Measurements from ENCODE around the gene GNA12. TPM values are rescaled to one million over a fixed set of nuclear protein-coding genes. Genes with fewer than 3 reads are reported as not detected.
"Not testable (repeated sequence)": the region's sequence is repeated elsewhere in the genome, so short reads cannot be mapped to it uniquely, and the experiment has no call there.

GNA12 gene
- total RNA-seq, 1 donor from 2014 or later, result 67.2 TPM

DNA sequence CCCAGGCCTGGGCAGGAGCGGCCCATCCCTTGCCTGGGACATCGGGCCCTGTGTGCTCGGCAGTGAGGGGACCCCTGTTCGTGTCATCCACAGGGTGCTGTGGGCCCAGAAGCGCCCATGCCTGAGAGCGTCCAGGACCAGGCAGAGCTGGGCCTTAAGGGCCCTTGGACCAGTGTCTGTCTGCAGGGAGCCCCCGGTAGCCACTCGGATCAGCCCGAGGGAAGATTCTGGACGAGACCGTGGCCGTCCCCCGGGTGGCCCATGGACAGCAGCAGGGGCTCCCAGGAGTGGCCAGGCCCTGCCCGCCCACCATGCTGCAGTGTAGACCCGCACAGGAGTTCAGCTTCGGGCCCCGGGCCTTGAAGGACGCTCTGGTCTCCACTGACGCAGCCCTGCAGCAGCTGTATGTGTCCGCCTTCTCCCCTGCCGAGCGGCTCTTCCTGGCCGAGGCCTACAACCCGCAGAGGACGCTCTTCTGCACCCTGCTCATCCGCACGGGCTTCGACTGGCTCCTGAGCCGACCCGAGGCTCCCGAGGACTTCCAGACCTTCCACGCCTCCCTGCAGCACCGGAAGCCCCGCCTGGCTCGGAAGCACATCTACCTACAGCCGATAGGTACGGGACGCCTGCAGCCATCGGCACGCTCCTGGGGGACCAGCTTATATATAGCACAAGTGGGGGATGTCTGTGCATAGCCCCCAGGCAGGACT lies 143.8 kb downstream of the GNA12 start:
- no peak overlapping the region for H3K4me2 ChIP-seq (ENCODE audit: low read length)
- DNase-seq (ENCODE audit: low read depth) (no peak), FAIRE-seq (no peak)
- H2AFZ ChIP-seq (ENCODE audit: low read depth, low read length), result no peak overlapping the region
- peaks cover 2% of the 10 kb centered on the region for H3K36me3 Mint-ChIP-seq (ENCODE audit: low read depth, unreplicated experiment)
- no peak overlapping the region for H3K27ac Mint-ChIP-seq (ENCODE audit: unreplicated experiment)
- H3K9me3 ChIP-seq (ENCODE audit: insufficient read depth, low read depth, low read length), result no peaks in the 10 kb centered on the region
- no peak overlapping the region for H3K4me3 Mint-ChIP-seq (ENCODE audit: unreplicated experiment)
- H3K79me2 ChIP-seq (ENCODE audit: insufficient read depth, low read length), result no peaks in the 10 kb centered on the region
- no peaks in the 10 kb centered on the region for H3K36me3 ChIP-seq (ENCODE audit: insufficient read depth, low read length)
- peaks cover 5% of the 10 kb centered on the region for H3K27me3 ChIP-seq (ENCODE audit: insufficient read depth, low read length)
- no peak overlapping the region for H3K9ac ChIP-seq (ENCODE audit: low read length)
- no peak overlapping the region for H3K4me3 ChIP-seq (ENCODE audit: insufficient read depth, low read depth, low read length)
- H3K27me3 Mint-ChIP-seq (ENCODE audit: low read depth, unreplicated experiment), result peaks cover 32% of the 10 kb centered on the region
- peaks cover 1% of the 10 kb centered on the region for H3K9me3 Mint-ChIP-seq (ENCODE audit: unreplicated experiment)
- H4K20me1 ChIP-seq (ENCODE audit: insufficient read depth, low read length), result no peaks in the 10 kb centered on the region
- H3K4me1 ChIP-seq (ENCODE audit: insufficient read depth, low read length), result no peaks in the 10 kb centered on the region
- no peak overlapping the region for H3K27ac ChIP-seq (ENCODE audit: low read depth, low read length)
- no peaks in the 10 kb centered on the region for H3K4me1 Mint-ChIP-seq (ENCODE audit: low read depth, unreplicated experiment)
- TF ChIP-seq, protein P1, sequence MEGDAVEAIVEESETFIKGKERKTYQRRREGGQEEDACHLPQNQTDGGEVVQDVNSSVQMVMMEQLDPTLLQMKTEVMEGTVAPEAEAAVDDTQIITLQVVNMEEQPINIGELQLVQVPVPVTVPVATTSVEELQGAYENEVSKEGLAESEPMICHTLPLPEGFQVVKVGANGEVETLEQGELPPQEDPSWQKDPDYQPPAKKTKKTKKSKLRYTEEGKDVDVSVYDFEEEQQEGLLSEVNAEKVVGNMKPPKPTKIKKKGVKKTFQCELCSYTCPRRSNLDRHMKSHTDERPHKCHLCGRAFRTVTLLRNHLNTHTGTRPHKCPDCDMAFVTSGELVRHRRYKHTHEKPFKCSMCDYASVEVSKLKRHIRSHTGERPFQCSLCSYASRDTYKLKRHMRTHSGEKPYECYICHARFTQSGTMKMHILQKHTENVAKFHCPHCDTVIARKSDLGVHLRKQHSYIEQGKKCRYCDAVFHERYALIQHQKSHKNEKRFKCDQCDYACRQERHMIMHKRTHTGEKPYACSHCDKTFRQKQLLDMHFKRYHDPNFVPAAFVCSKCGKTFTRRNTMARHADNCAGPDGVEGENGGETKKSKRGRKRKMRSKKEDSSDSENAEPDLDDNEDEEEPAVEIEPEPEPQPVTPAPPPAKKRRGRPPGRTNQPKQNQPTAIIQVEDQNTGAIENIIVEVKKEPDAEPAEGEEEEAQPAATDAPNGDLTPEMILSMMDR (IDR thresholded peaks at IDR 0.05; ENCODE audit: insufficient read depth, low read depth, low read length), result no peak
- no peak for TF ChIP-seq EZH2 (IDR thresholded peaks at IDR 0.05; ENCODE audit: insufficient read depth, low read length)

GRCh38 chr7:2699289-2699620 lies 144.9 kb downstream of the GNA12 start:
- no peak overlapping the region for H2AFZ ChIP-seq (ENCODE audit: low read depth, low read length)
- no peaks in the 10 kb centered on the region for H4K20me1 ChIP-seq (ENCODE audit: insufficient read depth, low read length)
- peaks cover 2% of the 10 kb centered on the region for H3K36me3 Mint-ChIP-seq (ENCODE audit: low read depth, unreplicated experiment)
- H3K79me2 ChIP-seq (ENCODE audit: insufficient read depth, low read length), result no peaks in the 10 kb centered on the region
- DNase-seq (ENCODE audit: low read depth), result no peak
- no peak overlapping the region for H3K9ac ChIP-seq (ENCODE audit: low read length)
- no peak overlapping the region for H3K4me3 Mint-ChIP-seq (ENCODE audit: unreplicated experiment)
- no peak overlapping the region for H3K27ac Mint-ChIP-seq (ENCODE audit: unreplicated experiment)
- H3K4me1 Mint-ChIP-seq (ENCODE audit: low read depth, unreplicated experiment), result no peaks in the 10 kb centered on the region
- H3K4me2 ChIP-seq (ENCODE audit: low read length), result no peak overlapping the region
- H3K4me1 ChIP-seq (ENCODE audit: insufficient read depth, low read length), result no peaks in the 10 kb centered on the region
- no peak for TF ChIP-seq EZH2 (IDR thresholded peaks at IDR 0.05; ENCODE audit: insufficient read depth, low read length)
- TF ChIP-seq, protein P1 (IDR thresholded peaks at IDR 0.05; ENCODE audit: insufficient read depth, low read depth, low read length), result no peak
- no peak overlapping the region for H3K27ac ChIP-seq (ENCODE audit: low read depth, low read length)
- H3K27me3 ChIP-seq (ENCODE audit: insufficient read depth, low read length), result peaks cover 5% of the 10 kb centered on the region
- H3K4me3 ChIP-seq (ENCODE audit: insufficient read depth, low read depth, low read length), result no peak overlapping the region
- H3K9me3 ChIP-seq (ENCODE audit: insufficient read depth, low read depth, low read length), result no peaks in the 10 kb centered on the region
- H3K9me3 Mint-ChIP-seq (ENCODE audit: unreplicated experiment), result peaks cover 1% of the 10 kb centered on the region
- no peaks in the 10 kb centered on the region for H3K36me3 ChIP-seq (ENCODE audit: insufficient read depth, low read length)
- no peak for FAIRE-seq
- peaks cover 31% of the 10 kb centered on the region for H3K27me3 Mint-ChIP-seq (ENCODE audit: low read depth, unreplicated experiment)

DNA sequence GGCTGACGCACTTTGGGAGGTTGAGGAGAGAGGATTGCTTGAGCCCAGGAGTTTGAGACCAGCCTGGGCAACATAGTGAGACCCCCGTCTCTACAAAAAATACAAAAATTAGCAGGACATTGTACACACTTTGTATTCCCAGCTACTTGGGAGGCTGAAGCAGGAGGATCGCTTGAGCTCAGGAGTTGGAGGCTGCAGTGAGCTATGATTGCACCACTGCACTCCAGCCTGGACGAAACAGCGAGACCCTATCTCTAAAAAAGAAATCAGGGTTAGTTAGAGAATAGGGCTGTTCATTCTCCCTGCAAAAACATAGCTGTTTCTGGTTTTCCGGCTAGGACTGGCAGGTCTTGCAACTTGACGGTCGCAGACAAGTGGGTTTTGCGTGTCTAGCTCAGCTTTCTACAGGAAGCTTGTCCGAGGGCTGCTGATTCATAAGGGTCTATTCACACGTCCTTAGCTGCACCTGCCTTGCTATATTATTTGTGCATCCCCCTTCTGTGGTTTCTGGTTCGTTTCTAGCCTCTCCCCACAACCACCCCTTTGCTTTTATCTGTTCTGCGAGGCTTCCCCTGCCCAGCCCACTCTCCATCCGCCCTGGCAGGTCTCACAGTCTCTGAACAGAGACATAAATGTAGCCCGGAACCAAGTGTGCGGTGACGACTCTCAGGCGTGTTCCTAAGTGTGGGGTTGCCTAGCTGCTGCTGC lies 145.4 kb downstream of the GNA12 start:
- Histone ChIP-seq H4K20me1 (ENCODE audit: insufficient read depth, low read length) (no peaks in the 10 kb centered on the region), H2AFZ (ENCODE audit: low read depth, low read length) (no peak overlapping the region), H3K4me3 (ENCODE audit: insufficient read depth, low read depth, low read length) (no peak overlapping the region), H3K9me3 (ENCODE audit: insufficient read depth, low read depth, low read length) (no peaks in the 10 kb centered on the region), H3K36me3 (ENCODE audit: insufficient read depth, low read length) (no peaks in the 10 kb centered on the region), H3K9ac (ENCODE audit: low read length) (no peak overlapping the region), H3K4me1 (ENCODE audit: insufficient read depth, low read length) (no peaks in the 10 kb centered on the region), H3K79me2 (ENCODE audit: insufficient read depth, low read length) (no peaks in the 10 kb centered on the region), H3K27me3 (ENCODE audit: insufficient read depth, low read length) (peaks cover 5% of the 10 kb centered on the region), H3K27ac (ENCODE audit: low read depth, low read length) (no peak overlapping the region), H3K4me2 (ENCODE audit: low read length) (no peak overlapping the region)
- peaks cover 30% of the 10 kb centered on the region for H3K27me3 Mint-ChIP-seq (ENCODE audit: low read depth, unreplicated experiment)
- H3K27ac Mint-ChIP-seq (ENCODE audit: unreplicated experiment), result no peak overlapping the region
- peaks cover 1% of the 10 kb centered on the region for H3K9me3 Mint-ChIP-seq (ENCODE audit: unreplicated experiment)
- FAIRE-seq, result no peak
- no peak overlapping the region for H3K4me3 Mint-ChIP-seq (ENCODE audit: unreplicated experiment)
- H3K4me1 Mint-ChIP-seq (ENCODE audit: low read depth, unreplicated experiment), result no peaks in the 10 kb centered on the region
- TF ChIP-seq, protein P1 (IDR thresholded peaks at IDR 0.05; ENCODE audit: insufficient read depth, low read depth, low read length), result no peak
- no peak for TF ChIP-seq EZH2 (IDR thresholded peaks at IDR 0.05; ENCODE audit: insufficient read depth, low read length)
- H3K36me3 Mint-ChIP-seq (ENCODE audit: low read depth, unreplicated experiment), result peaks cover 2% of the 10 kb centered on the region
- no peak for DNase-seq (ENCODE audit: low read depth)

DNA sequence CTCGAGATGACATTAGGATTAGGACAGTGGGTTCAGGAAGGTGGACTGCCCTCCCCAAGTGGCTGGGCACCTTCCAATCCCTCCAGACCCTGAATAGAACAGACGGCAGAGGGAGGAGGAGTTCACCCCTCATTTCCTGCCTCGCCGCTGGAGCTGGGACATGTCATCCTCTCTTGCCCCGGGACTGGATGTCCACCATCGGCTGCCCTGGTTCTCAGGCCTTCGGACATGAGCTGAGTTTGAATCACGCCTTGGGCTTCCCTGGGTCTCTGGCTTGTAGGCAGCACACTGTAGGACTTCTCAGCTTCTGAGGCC lies 150.0 kb downstream of the GNA12 start:
- not testable (repeated sequence) for H3K4me3 Mint-ChIP-seq (ENCODE audit: unreplicated experiment); DNase-seq (ENCODE audit: low read depth); H3K4me3 ChIP-seq (ENCODE audit: insufficient read depth, low read depth, low read length); H2AFZ ChIP-seq (ENCODE audit: low read depth, low read length); H3K9me3 Mint-ChIP-seq (ENCODE audit: unreplicated experiment); H3K9ac ChIP-seq (ENCODE audit: low read length); H3K27me3 ChIP-seq (ENCODE audit: insufficient read depth, low read length); H3K4me2 ChIP-seq (ENCODE audit: low read length); FAIRE-seq; H3K27ac Mint-ChIP-seq (ENCODE audit: unreplicated experiment); H3K79me2 ChIP-seq (ENCODE audit: insufficient read depth, low read length); H3K27ac ChIP-seq (ENCODE audit: low read depth, low read length); H3K9me3 ChIP-seq (ENCODE audit: insufficient read depth, low read depth, low read length); H3K36me3 Mint-ChIP-seq (ENCODE audit: low read depth, unreplicated experiment); H4K20me1 ChIP-seq (ENCODE audit: insufficient read depth, low read length); H3K4me1 Mint-ChIP-seq (ENCODE audit: low read depth, unreplicated experiment); H3K36me3 ChIP-seq (ENCODE audit: insufficient read depth, low read length)
- peaks cover 16% of the 10 kb centered on the region for H3K4me1 ChIP-seq (ENCODE audit: insufficient read depth, low read length)
- H3K27me3 Mint-ChIP-seq (ENCODE audit: low read depth, unreplicated experiment), result peaks cover 11% of the 10 kb centered on the region
